LoVo (cell line): ENCODE results near the gene SLCO4A1.

Experiments used
- DNase-seq: peaks from one replicate; pipeline ENCODE4 v3.0.0-alpha.2; 2016; ENCODE audit warnings: low spot score

Gene SLCO4A1, protein sequence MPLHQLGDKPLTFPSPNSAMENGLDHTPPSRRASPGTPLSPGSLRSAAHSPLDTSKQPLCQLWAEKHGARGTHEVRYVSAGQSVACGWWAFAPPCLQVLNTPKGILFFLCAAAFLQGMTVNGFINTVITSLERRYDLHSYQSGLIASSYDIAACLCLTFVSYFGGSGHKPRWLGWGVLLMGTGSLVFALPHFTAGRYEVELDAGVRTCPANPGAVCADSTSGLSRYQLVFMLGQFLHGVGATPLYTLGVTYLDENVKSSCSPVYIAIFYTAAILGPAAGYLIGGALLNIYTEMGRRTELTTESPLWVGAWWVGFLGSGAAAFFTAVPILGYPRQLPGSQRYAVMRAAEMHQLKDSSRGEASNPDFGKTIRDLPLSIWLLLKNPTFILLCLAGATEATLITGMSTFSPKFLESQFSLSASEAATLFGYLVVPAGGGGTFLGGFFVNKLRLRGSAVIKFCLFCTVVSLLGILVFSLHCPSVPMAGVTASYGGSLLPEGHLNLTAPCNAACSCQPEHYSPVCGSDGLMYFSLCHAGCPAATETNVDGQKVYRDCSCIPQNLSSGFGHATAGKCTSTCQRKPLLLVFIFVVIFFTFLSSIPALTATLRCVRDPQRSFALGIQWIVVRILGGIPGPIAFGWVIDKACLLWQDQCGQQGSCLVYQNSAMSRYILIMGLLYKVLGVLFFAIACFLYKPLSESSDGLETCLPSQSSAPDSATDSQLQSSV

GRCh38 chr20:62642051-62642665 is at the start of gene SLCO4A1:
SLCO4A1 (plus strand) TSS chr20:62642503; CDS start chr20:62656455, 13,952 bp downstream.
- DNase-seq, result peak; percentile 87

DNA sequence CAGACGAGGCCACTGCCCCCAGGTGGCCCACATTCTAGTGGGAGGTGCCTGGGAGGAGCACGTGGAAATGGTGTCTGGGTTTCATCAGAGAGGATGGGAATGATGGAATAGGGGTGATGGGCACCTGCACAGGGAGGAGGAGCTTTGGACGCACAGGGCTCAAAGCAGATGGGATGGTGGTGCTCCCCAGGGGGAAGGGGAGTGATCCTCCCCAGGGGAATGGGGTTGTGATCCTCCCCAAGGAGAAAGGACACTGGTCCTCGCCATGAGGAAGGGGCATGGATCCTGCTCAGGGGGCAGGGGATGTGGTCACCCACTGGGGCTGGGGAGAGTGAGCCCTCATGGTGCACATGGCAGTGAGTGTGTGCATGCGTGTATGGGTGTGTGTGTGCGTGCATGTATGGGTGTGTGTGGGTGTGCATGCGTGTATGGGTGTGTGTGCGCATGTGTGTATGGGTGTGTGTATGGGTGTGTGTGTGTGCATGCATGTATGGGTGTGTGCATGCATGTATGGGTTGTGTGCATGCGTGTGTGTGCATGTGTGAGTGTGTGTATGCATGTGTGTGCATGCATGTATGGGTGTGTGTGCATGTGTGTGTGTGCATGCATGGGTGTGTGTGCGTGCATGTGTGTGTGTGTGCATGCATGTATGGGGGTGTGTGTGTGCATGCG is 49.7 kb upstream of the SLCO4A1 start:
- DNase-seq, result no peak

DNA sequence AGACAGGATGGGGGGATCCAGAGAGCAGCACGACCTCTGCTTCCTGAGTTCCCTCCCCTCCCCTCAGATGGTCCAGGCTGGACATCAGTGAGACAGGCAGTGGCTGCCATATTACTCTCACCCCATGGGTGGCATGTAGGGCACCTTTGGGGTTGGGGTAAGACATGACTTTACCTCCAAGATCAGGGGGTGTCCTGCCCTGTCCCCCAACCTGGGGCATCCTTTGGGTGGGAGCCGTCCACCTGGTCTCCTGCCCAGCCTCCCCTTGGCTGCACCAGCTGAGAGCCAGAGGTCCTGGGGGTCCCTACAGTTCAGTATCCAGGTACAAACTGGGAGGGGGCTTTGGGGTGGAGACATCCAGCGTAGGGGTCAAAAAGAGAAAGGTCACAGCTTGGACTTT is 48.7 kb upstream of the SLCO4A1 start:
- DNase-seq, result no peak

DNA sequence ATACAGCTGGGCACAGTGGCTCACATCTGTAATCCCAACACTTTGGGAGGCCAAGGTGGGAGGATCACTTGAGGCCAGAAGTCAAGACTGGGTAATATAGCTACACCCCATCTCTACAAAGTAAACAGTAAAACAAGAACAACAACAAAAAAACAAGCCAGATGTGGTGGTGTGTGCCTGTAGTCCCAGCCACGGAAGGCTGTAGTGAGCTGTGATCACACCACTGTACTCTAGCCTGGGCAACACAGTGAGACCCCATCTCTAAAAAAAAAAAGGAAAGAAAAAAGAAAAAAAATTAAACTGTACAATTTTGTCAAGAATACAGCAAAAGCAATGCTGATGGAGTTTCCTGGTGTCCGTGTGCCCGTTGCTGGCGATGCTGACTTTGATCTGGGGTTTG is 47.2 kb upstream of the SLCO4A1 start:
- DNase-seq, result no peak

DNA sequence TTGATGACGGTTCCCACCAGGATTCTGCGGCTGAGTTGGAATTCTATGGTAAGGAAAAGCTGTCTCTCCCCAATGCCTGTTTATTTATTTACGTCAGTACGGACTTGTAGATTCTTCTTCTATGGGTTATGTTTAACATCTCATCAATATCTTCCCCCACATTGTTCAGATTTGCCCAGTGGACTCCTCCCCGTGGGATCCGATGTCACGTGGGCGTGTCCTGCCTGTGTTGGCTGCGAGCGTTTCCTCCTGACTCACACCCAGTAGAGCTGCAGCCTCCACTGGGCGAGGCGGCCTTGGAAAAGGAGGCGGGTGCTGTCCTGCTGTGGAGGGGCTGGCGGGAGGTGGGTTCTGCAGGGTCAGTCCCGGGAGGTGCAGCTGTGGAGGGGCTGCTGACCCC is 46.8 kb upstream of the SLCO4A1 start:
- DNase-seq, result peak; percentile 62

DNA sequence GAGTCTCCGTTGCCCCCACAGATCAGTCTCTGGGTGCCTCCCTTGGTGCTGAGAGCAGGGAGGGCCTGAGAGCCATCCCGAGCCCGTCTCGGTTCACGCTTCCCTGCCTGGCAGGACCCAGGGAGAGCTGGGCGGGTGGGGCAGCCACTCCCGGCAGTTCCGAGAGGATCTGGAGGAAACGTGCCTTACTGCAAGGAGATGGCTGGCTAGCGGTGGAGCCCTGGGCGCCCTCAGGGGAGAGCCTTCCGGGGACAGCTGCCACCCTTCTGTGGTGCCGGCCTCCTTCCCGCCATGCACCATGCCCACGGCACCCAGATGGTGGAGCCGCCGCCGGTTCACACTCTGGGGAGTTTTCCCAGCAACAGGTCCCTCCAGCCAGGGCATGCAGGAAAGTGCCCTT is 45.8 kb upstream of the SLCO4A1 start:
- no peak for DNase-seq

DNA sequence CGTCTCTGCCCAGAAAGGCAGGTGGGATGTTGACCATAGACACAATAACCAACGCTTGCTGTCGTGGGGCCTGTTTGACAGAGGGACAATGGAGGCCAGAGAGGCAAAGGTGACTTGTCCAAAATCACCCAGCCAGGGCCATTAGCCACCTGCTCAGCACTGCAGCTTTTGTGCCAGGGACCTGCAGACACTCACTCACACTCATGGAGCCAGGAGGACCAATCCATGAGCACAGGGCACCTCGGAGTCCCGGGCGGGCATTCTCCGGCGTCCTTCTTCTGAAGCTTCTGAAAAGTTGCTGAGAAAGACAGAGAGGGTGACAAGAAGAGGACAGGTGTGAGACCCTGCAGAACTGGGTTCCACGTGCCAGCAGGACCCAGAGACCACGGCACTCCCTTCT is 45.4 kb upstream of the SLCO4A1 start:
- no peak for DNase-seq

- DNase-seq, result no peak
Observed at GRCh38 chr20:62597416-62598115, 44.7 kb upstream of the SLCO4A1 start.

GRCh38 chr20:62598761-62599194 is 43.5 kb upstream of the SLCO4A1 start:
- DNase-seq, result peak; percentile 38

- no peak for DNase-seq
Observed at GRCh38 chr20:62599216-62600110, 42.8 kb upstream of the SLCO4A1 start.

DNA sequence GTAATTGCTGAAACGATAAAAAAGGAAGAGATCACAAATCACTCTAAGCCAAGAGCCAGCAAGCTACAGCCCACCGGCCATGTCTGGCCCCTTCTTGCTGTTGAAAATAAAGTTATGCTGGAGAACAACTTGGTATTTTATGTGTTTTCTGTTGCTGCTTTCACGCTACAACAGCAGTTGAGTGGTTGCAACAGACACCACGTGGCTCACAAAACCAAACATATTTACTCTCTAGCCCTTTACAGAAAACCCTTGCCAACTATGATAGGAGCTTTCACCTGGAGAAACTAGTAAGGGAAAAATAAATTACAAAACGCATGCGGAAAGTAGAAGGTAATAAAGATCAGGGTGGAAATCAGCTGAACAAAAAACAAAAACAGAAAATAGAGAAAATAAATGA is 41.1 kb upstream of the SLCO4A1 start:
- DNase-seq, result no peak

- DNase-seq, result no peak
Observed at GRCh38 chr20:62601714-62602113, 40.6 kb upstream of the SLCO4A1 start.

DNA sequence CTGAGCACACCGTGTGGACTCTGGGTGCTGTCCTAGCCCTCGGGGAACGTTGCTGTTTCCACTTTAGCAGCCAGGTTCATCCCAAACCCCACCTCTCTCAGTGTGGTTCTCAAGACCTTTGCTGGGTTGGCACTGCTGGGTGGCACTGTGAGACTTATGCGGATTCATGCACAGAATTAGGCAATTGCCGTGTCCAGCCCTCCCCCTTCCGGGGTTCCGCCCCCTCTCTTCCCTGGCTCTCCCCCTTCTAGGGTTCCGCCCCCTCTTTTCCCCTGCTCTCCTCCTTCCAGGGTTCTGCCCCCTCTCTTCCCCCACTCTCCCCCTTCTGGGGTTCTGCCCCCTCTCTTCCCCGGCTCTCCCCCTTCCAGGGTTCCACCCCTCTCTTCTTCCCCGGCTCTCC is 39.8 kb upstream of the SLCO4A1 start:
- DNase-seq, result no peak

- DNase-seq, result peak; percentile 37
Observed at GRCh38 chr20:62603021-62603906, 39.0 kb upstream of the SLCO4A1 start.

DNA sequence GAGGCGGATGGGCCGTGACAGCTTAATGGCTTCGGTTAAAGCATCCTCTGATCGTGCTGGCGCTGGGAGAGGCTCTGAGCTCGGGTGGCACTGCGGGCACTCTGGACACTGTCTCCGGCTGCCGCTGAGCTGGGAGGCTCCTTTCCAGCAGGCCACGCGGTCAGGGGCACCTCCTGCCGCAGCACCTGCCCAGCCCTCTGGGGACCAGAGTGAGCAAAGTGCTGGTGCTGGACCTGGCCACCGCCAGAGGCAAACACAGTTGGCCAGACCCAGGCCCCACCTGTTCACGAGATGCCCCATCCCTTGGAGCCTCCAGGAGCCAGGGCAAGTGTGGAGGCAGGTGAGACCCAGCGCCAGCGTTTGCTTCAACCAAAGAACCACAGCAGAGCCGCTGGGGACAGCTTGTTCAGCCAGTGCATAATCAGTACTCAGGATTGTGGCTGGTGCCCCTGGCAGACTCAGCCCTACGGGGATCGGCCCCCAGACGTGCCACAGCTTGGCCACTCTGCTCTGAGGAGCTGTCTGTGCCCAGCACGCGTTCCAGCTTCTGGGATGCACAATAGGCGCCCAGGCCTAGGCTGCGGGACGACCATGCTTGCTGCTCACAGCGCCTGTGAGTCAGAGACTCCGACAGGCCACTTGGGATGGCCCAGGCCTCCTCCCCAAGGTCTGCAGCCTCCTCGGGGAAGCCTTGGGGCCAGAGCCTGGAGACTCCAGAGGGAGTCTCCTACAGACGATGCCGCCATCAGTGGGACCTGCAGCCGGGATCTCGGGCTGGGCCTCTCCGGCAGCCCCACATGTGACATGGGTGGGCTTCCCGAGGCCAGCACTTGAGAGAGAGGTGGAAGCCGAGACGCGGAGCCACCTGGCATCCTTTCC is 38.2 kb upstream of the SLCO4A1 start:
- no peak for DNase-seq

DNA sequence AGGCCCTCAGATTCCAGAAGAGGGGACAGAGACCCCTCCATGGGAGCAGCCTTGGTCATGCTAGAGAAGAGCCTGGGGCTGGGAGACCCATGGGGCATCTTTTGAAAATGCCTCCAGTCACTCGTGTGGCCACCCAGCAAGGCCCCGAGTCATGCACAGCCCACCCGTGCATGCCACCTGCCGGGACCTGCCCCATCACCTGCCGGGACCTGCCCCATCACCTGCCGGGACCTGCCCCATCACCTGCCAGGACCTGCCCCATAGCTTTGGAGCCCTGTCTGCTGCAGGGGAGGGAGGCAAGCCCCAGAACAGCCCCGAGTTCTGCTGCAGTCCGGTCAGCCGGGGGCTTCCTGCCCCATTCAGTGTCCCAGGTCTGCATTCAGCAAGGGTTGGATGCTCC is 37.5 kb upstream of the SLCO4A1 start:
- no peak for DNase-seq

- DNase-seq, result no peak
Observed at GRCh38 chr20:62605236-62605943, 36.9 kb upstream of the SLCO4A1 start.

DNA sequence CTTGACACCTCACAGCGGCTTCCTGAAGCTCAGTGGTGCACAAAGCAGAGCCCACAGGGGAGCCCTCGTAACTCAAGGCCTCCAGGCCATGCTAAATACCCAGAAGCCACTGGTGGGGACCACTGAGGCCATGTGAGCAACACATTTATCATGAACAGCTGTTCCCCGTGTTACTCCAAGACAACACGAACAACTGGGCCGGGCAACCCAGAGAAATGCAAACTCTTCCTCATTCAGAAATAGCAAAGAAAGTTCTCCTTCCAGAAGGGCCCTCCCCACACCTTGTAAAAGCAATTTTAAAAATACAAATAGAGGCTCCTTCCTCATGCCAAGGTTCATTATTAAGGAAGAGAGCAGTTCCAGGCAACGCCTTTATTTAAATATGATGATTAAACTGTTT is 36.3 kb upstream of the SLCO4A1 start:
- no peak for DNase-seq
